Measurements from ENCODE around the gene SLC7A1.

SLC7A1 gene

GRCh38 chr13:29487466-29488454 is 107.7 kb downstream of the SLC7A1 start:
- Histone ChIP-seq H3F3A (ENCODE audit: control insufficient read depth, insufficient read depth) (no peaks in the 10 kb centered on the region), H3K9me3 (ENCODE audit: control insufficient read depth, insufficient read depth, low read length) (no peaks in the 10 kb centered on the region), H3K4me3 (ENCODE audit: low read length) (no peak overlapping the region), H4K20me1 (ENCODE audit: control insufficient read depth, insufficient read depth, low read depth, low read length) (no peaks in the 10 kb centered on the region), H3K4me1 (ENCODE audit: control insufficient read depth, low read length) (peaks cover 7% of the 10 kb centered on the region), H3K9me2 (replicated peaks; ENCODE audit: control insufficient read depth, low read length) (no peaks in the 10 kb centered on the region), H3K27me3 (ENCODE audit: control insufficient read depth, low read length) (peaks cover 33% of the 10 kb centered on the region), H3K27ac (ENCODE audit: low read depth, low read length) (no peak overlapping the region), H3K79me2 (ENCODE audit: control insufficient read depth, low read length) (no peaks in the 10 kb centered on the region), H3K36me3 (ENCODE audit: control insufficient read depth, low read length) (no peaks in the 10 kb centered on the region), H3K4me2 (ENCODE audit: low read length) (no peak overlapping the region)
- no peak for TF ChIP-seq CTCF (IDR thresholded peaks at IDR 0.05; ENCODE audit: low read depth, low read length, poor library complexity, severe bottlenecking)
- no peak for TF ChIP-seq EZH2phosphoT487 (IDR thresholded peaks at IDR 0.05; ENCODE audit: borderline replicate concordance, low read length)

- Histone ChIP-seq H3K4me1 (ENCODE audit: control insufficient read depth, low read length) (peaks cover 7% of the 10 kb centered on the region), H3F3A (ENCODE audit: control insufficient read depth, insufficient read depth) (no peaks in the 10 kb centered on the region), H3K4me3 (ENCODE audit: low read length) (no peak overlapping the region), H3K27ac (ENCODE audit: low read depth, low read length) (no peak overlapping the region), H4K20me1 (ENCODE audit: control insufficient read depth, insufficient read depth, low read depth, low read length) (no peaks in the 10 kb centered on the region), H3K4me2 (ENCODE audit: low read length) (no peak overlapping the region), H3K36me3 (ENCODE audit: control insufficient read depth, low read length) (no peaks in the 10 kb centered on the region), H3K9me3 (ENCODE audit: control insufficient read depth, insufficient read depth, low read length) (no peaks in the 10 kb centered on the region), H3K27me3 (ENCODE audit: control insufficient read depth, low read length) (peaks cover 32% of the 10 kb centered on the region), H3K9me2 (replicated peaks; ENCODE audit: control insufficient read depth, low read length) (no peaks in the 10 kb centered on the region), H3K79me2 (ENCODE audit: control insufficient read depth, low read length) (no peaks in the 10 kb centered on the region)
- no peak for TF ChIP-seq EZH2phosphoT487 (IDR thresholded peaks at IDR 0.05; ENCODE audit: borderline replicate concordance, low read length)
- no peak for TF ChIP-seq CTCF (IDR thresholded peaks at IDR 0.05; ENCODE audit: low read depth, low read length, poor library complexity, severe bottlenecking)
These were observed 108.9 kb downstream of the SLC7A1 start for GRCh38 chr13:29486551-29486950.

GRCh38 chr13:29484796-29485195 is 110.7 kb downstream of the SLC7A1 start:
- no peak overlapping the region for H3K4me2 ChIP-seq (ENCODE audit: low read length)
- no peaks in the 10 kb centered on the region for H4K20me1 ChIP-seq (ENCODE audit: control insufficient read depth, insufficient read depth, low read depth, low read length)
- H3K9me3 ChIP-seq (ENCODE audit: control insufficient read depth, insufficient read depth, low read length): no peaks in the 10 kb centered on the region
- no peaks in the 10 kb centered on the region for H3F3A ChIP-seq (ENCODE audit: control insufficient read depth, insufficient read depth)
- no peaks in the 10 kb centered on the region for H3K9me2 ChIP-seq (replicated peaks; ENCODE audit: control insufficient read depth, low read length)
- no peak overlapping the region for H3K27ac ChIP-seq (ENCODE audit: low read depth, low read length)
- peaks cover 7% of the 10 kb centered on the region for H3K4me1 ChIP-seq (ENCODE audit: control insufficient read depth, low read length)
- H3K27me3 ChIP-seq (ENCODE audit: control insufficient read depth, low read length): peaks cover 32% of the 10 kb centered on the region
- H3K79me2 ChIP-seq (ENCODE audit: control insufficient read depth, low read length): no peaks in the 10 kb centered on the region
- H3K36me3 ChIP-seq (ENCODE audit: control insufficient read depth, low read length): no peaks in the 10 kb centered on the region
- no peak for TF ChIP-seq CTCF (IDR thresholded peaks at IDR 0.05; ENCODE audit: low read depth, low read length, poor library complexity, severe bottlenecking)
- TF ChIP-seq EZH2phosphoT487 (IDR thresholded peaks at IDR 0.05; ENCODE audit: borderline replicate concordance, low read length): no peak
- no peak overlapping the region for H3K4me3 ChIP-seq (ENCODE audit: low read length)

Data from DOHH2 (cell line).